Measurements from ENCODE around the gene SUN2.

The SUN2 gene

DNA sequence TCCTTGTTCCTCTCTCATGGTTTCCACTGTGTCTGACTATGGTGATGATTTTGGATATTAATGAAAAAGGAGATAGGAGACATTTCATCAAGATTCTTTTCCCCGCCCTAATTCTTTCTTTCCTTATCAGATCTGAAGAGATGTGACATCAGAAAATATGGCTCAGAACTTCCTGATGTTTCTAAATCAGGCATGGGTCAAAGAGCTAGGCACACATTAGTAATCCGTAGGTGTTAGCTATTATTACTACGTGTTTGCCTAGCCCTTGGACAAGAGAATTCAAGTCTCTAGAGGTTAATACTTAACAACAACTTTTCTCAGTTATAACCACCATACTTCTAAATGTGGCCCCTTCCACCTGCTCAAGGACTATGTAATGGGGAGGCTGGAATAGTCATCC, 60.9 kb downstream of the SUN2 start:
- no peak for DNase-seq

DNA sequence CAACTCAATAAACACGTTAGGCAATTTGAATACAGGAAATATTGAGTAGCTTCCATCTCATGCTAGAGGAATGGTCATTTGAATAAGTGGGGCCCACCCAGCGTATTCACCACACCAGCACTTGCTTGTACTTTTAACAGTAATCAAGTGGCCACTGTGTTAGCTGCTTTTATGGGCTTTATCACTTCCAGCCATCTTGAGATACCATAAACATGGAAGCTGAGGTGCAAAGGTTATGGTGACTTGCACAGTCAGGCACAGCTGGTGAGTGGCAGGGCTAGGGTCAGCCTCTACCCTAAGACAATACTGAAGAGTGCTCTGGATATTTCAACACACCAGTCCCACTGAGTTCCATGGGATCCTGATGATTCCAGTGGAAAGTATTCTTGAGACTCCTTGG, 61.7 kb downstream of the SUN2 start:
- no peak for DNase-seq

DNA sequence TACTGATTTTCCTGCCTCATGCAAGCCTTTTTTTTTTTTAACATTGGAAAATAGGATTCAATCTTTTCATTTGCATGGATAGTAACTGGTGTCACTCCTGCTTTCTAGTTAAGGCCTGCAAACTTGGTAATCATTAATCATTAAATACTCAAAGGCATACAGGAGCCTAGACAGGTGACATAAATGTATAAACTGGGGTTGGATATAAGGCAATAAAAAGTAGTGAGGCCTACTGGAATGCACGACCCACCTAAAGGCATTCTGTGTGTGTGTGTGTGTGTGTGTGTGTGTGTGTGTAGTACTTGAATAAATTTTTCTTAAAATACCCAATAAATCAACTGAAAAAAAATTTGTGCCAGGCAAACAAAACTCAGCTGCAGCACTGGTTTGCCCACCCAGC, 66.1 kb downstream of the SUN2 start:
- no peak for DNase-seq

DNA sequence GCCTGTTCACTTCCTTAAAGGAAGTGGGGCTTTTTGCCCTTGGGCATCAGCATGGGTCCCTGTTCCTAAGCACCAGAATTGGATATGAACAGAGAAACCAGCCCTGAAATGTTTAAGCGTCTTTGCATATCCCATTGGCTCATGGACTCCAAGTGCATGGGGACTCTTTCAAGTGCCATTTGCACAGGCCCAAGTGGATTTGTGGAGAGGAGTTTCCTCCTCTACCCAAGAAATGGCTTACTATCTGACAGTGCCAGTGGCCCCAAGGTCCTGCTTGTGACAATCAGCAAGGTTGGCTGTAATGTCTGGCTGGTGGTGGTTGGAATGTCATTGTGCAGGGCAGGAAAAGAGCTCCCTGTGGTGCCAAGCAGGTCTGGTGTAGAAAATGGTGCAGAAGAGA, 70.0 kb downstream of the SUN2 start:
- DNase-seq, result no peak

DNA sequence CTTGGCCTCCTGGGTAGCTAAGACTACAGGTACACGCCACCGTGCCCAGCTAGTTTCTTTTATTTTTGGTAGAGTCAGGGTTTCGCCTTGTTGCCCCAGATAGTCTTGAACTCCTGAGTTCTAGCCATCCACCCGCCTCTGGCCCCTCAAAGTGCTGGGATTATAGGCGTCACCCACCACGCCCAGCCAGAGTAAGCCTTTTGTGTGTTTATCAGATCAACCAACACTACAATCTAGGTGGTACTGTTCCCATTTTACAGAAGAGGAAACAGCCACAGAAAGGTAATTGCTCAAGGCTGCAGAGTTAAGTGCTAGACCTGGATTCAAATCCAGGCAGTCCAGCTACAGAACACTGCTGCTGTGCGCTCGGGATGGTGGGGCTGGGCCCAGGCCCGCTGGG, 70.9 kb downstream of the SUN2 start:
- no peak for DNase-seq
